Activated gamma-delta T cell (primary cell): ENCODE results near the gene HHIPL1.

Experiments used
- DNase-seq: peaks from one replicate; lab custom pipeline; 2025; lab: John Stamatoyannopoulos, UW
- total RNA-seq, 2 donors: gene quantifications; one replicate each; lab custom pipeline; 2026; lab: John Stamatoyannopoulos, UW

The HHIPL1 gene
- total RNA-seq: 0.35 to 0.41 reads per million in 2 donors

GRCh38 chr14:99644723-99645544 is at the start of gene HHIPL1:
Gene HHIPL1 (plus strand): TSS chr14:99645129. CDS start chr14:99645208, 79 bp downstream.
- DNase-seq: no peak

GRCh38 chr14:99595524-99595923 is 49.4 kb upstream of the HHIPL1 start:
- no peak for DNase-seq

- DNase-seq: no peak
Measured at GRCh38 chr14:99596071-99596627, 48.8 kb upstream of the HHIPL1 start.

- DNase-seq: no peak
Measured at GRCh38 chr14:99596772-99597171, 48.2 kb upstream of the HHIPL1 start.

GRCh38 chr14:99597911-99598600 is 46.9 kb upstream of the HHIPL1 start:
- no peak for DNase-seq

- no peak for DNase-seq
Measured at GRCh38 chr14:99598774-99599173, 46.2 kb upstream of the HHIPL1 start.

GRCh38 chr14:99599393-99599792 is 45.5 kb upstream of the HHIPL1 start:
- no peak for DNase-seq

GRCh38 chr14:99600232-99600888 is 44.6 kb upstream of the HHIPL1 start:
- DNase-seq: no peak

- no peak for DNase-seq
Measured at GRCh38 chr14:99601361-99601831, 43.5 kb upstream of the HHIPL1 start.

- no peak for DNase-seq
Measured at GRCh38 chr14:99602054-99602787, 42.7 kb upstream of the HHIPL1 start.

- no peak for DNase-seq
Measured at GRCh38 chr14:99602788-99603415, 42.0 kb upstream of the HHIPL1 start.

- DNase-seq: peak; percentile 42
Measured at GRCh38 chr14:99603471-99604277, 41.3 kb upstream of the HHIPL1 start, which contains the start of gene CCDC85C. Gene CCDC85C (minus strand): TSS chr14:99604207. CDS start chr14:99603959, 248 bp downstream.

GRCh38 chr14:99604278-99604765 is 40.6 kb upstream of the HHIPL1 start:
- DNase-seq: peak; percentile 96

GRCh38 chr14:99604766-99605298 is 40.1 kb upstream of the HHIPL1 start:
- DNase-seq: peak; percentile 42

- DNase-seq: peak; percentile 65
Measured at GRCh38 chr14:99605299-99605961, 39.5 kb upstream of the HHIPL1 start.

GRCh38 chr14:99606359-99606758 is 38.6 kb upstream of the HHIPL1 start:
- DNase-seq: no peak

- no peak for DNase-seq
Measured at GRCh38 chr14:99608591-99608990, 36.3 kb upstream of the HHIPL1 start.

- DNase-seq: no peak
Measured at GRCh38 chr14:99609245-99610170, 35.4 kb upstream of the HHIPL1 start.
